Mesenteric fat pad (tissue), 1 donor: ENCODE data around the gene TIMM17A. TPM values are rescaled to one million over a fixed set of nuclear protein-coding genes. Genes with fewer than 3 reads are reported as not detected.

Source experiments
- DNase-seq: peaks from one replicate; pipeline ENCODE4 v3.0.0-alpha.2; 2020; ENCODE audit warnings: low spot score
- long read RNA-seq: library from polyadenylated mRNA; unstranded; transcript quantifications from one replicate; pipeline ENCODE4 v2.0.0, GENCODE V29; 2020
- total RNA-seq: library from RNA; stranded (reverse); fragmentation: NEBNext Ultra II Directional; extraction: Animal tissue kit (Norgen Biotek cat#: 25700); gene quantifications from one replicate; pipeline ENCODE4 v1.2.1, GENCODE V29; 2021
- donor health status: DM: yes; HTN: yes; CAD: no.

The TIMM17A gene
- 61.7 TPM for total RNA-seq
- long read RNA-seq, transcript TIMM17A-201 (6 exons, 1,659 nt) = major isoform, 163 of 195 reads
- long read RNA-seq, partial matches to known transcripts = 17 of 195 reads
- long read RNA-seq, other reads (novel, unspliced or antisense) = 11 of 195 reads

DNA sequence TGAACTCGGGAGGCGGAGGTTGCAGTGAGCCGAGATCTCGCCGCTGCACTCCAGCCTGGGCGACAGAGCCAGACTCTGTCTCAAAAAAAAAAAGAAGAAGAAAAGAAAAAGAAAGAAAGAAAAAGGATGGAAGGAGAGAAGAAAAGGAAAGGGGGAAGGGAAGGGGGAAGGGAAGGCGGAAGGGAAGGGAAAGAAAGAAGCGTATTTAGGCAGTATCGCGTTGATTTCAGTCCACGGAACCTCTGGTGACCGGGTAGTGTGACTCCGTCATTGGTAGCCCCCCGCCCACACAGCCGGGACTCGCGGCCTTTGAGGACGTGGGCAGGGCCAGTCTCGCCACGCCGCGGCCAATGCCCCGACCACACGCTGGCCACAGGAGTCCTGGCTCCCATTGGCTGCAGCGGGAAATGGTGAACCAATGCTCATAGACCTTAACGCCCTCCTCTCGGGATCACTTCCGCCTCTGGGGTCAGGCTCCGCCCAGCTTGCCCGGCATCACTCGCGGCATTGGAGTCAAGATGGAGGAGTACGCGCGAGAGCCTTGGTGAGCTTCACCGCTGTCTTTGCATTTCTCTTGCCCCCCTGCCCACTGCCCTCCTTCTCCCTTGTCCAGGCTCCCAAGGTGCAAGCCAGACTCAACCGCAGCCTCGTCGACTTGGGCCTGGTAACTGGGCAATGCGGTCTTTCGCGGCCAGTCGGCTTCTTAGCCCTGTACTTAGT lies at the start of gene TIMM17A:
TSS of gene TIMM17A (plus strand) at position 495 of the 720 bp plus-strand sequence. CDS start at position 519, 24 bp downstream.
- peak; percentile 99 for DNase-seq

DNA sequence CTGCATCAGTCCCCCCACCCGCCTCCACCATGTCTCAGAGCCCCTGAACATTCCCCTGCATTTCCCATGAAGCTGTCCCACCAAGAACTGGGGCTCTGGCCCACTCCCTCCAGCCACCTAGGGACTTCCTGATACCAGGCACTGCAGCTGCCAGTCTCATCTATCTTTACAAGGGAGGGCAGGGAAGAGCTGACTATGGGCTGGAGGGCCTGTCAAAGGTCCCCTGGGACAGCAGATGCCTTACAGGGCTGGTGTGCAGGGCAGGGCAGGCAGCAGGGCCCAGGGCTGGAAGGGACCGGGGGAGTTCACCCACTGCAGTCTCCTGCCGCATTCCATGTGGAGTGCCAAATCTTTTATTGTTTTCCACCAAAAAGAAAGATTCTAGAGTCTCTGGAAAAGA lies 49.0 kb upstream of the TIMM17A start:
- no peak for DNase-seq

DNA sequence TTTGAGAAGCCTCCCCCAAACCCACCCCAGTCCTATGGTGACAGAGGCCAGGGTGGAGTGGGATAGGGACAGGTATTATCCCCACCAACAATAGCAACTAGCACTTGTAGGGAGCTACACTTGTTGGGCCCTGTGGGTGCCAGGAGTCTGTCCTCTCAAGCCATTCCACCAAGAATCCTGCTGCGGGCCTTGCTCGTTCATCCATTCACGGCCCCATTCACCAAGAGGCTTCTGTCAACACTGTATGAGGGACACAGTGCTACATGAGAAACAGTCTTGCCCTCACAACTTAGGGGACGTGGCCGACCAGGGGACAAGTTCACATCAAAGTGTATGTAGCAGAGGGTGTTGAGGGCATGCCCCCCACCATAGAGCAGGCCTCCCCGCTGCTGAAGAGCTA lies 47.7 kb upstream of the TIMM17A start:
- no peak for DNase-seq

DNA sequence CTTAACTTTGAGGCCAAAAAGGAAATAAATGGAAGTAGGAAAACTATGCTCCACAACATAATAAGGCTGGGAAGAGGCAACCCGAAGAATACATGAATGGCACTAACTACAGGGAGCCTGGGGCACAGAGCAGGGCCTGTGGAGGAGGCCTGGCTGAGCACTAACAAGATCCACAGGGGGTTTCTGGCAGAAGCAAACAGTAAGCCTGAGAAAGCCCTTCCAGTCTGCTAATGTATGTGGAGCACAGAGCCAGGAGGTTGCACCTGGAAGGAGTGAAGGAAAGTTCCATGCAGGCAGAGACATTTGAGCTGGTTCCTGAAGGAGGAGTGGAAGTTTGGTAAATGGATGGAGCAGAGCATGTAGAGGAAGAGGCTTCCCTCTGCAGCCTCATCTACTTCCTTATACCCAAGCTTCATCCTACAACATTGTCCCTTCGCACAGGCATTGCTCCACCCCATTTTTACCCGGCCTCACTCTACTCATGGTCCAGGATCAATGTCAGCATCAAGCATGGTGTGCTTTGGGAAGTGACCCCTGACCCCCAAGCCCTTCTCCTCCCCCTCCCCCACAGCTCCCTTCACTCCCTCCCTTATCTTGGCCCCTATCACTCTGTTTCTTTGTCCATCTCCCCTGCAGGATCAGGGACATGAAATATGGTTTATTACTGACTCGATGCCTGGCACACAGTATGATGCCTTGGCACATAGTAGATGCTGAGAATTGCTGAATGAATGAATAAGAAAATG lies 43.3 kb upstream of the TIMM17A start:
- DNase-seq = no peak

DNA sequence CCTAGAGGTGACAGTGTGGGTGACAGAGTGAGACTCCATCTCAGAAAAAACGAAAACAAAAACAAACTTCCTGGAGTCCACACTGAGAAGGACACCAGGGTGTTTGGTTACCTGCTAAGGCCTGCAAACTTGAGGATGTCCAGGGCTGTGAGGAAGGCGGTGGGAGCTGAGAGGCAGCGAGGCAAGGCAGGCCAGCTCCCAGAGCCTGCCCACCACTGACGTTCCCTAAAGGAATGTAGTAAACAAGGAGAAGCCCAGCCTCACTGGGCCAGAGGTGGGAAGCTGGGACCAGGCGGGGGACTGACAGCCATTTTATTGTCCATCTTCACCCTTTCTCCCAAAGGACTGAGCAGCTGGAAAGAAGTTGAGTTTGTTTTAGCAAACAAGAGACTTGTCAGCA lies 42.5 kb upstream of the TIMM17A start:
- no peak for DNase-seq

DNA sequence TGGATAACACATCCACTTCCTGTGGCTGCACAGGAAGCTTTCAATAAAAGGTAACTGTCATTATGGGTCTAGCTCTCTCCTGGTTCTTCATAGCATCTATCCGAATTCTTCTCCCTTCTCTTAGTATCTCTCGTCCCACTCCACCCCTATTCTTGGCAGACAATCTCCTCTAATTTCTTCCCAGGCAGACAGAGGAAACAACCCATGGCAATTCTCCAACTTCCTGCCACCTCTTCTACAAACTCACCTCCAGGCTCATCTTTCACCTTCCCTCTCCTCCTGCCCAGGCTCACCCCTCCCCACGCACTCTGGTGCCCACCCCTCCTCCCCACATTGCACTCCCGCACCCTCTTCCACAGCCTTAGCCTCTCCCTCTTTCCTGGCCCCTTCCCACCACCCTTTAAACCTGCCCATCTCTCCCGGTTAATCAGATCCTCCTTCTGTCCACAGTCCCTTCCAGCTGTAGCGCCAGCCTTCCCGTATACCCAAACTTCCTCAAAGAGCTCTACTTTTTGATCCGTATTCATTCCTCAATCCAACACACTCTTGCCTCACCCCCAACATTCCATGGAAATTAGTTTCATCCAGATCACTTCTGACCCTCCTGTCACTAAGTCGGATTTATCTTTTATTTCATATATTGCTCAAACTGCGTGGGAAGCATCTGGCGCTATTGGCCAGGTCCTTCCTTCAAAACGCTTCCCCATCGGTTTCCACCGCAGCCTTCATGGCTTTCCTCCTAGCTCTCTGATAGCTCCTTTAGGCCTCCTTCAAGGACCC lies 40.7 kb upstream of the TIMM17A start:
- no peak for DNase-seq

DNA sequence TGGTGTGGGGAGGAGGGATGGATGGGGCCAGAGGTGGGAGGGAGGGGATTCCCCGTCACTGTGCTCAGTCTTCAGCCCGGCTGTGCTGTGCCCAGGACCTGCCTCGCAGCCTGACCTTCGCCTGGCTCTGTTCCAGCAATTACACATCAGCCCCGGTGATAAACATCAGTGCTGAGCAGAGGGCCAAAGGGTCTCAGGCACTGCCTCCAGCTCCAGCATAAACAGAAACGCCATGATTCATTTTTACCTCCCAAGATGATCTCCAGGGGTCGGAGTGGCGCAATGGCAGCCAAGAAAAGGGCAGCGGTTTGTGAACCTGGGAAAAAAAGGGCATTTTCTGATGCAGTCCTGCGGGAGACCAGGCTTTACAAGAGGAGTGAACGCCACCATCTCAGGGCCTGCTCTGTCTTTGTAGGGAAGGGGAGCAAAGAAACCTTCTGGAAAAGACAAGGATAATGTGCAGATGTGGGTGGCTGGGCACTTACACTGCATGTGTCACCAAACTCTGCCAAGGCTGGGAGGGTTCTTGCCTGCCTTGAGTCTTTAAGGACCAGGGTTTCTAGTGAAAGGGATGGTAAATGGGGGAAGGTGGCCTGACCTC lies 38.6 kb upstream of the TIMM17A start:
- DNase-seq = peak; percentile 93

DNA sequence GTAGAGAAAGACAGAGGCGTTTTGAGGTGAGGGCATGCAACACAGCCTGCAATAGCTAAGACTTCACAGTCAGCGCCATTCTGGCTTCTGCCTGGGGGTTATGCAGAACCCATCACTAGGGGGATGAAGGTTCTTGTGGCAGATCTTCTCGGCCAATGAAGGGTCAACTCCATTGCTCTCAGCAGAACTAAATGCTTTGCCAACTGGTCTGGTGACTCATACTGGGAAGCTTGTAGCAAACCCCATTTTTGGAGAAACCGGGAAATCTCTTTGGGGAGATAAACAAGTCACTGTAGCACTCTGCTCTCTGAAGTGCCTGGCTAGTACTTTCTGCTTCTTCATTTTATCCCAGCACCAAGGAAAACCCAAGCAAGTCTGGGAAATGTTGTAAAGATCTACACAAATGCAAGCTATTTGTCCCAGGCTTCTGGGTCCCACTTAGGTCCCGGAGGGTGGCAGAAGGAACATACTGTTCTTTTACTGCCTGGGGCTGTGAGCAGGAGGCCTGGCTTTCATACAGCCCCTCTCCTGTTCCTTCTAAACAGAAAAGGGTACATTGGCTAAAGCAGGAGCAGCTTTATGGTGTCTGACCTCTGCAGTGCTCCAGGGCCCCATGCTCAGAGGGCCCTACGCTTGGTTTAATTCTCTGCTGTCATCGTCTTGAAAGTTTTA lies 37.8 kb upstream of the TIMM17A start:
- DNase-seq = no peak

DNA sequence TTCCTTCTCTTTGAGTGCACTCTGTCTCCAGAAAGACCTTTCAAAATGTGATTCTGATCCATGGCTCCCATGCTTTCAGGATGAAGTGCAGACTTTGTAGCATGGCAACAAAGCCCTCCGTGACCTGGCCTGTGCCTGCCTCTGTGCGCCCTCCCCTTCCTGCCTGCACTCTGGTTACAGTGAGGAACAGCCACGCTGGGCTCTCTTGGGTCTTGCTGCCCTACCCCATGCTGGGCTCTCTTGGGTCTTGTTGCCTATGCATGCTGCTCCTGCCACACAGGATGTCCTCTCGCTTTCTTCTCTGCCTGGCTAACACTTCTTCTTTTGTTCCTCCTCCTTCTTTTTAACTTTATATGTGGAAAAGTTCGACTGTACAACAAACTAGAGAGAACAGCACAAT lies 37.0 kb upstream of the TIMM17A start:
- no peak for DNase-seq

DNA sequence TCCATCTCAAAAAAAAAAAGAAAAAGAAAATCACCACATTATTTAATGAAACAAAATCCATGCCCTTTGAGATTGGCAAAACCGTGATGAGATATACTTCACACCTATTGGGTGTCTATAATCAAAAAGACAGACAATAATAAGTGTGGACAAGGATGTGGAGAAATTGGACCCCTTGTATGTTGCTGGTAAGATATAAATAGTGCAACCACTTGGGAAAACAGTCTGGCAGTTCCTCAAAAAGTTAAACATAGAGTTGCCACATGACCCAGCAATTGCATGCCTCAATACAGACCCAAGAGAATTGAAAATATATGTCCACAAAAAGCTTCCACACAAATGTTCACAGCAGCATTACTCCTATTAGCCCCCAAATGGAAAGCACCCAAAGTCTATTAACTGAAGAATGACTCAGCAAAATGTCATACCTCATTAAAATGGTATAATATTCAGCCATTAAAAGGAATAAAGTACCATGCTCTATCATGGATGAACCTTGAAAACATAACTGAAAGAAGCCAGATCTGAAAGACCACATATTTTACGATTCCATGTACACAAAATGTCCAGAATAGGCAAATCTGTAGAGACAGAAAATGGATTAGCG lies 33.2 kb upstream of the TIMM17A start:
- no peak for DNase-seq

DNA sequence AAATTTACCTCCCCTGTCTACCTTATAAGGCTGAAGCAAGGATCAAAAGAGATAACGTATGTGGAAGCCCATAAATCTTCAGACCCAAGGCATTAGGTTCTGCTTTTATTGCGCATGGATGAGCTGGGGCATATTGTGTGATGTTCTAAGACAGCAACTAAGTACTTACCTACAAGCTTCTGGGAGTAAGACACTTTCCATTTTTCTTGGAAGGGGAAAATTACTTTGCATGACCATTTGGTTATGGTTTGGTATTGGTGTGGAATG lies 30.1 kb upstream of the TIMM17A start:
- no peak for DNase-seq

DNA sequence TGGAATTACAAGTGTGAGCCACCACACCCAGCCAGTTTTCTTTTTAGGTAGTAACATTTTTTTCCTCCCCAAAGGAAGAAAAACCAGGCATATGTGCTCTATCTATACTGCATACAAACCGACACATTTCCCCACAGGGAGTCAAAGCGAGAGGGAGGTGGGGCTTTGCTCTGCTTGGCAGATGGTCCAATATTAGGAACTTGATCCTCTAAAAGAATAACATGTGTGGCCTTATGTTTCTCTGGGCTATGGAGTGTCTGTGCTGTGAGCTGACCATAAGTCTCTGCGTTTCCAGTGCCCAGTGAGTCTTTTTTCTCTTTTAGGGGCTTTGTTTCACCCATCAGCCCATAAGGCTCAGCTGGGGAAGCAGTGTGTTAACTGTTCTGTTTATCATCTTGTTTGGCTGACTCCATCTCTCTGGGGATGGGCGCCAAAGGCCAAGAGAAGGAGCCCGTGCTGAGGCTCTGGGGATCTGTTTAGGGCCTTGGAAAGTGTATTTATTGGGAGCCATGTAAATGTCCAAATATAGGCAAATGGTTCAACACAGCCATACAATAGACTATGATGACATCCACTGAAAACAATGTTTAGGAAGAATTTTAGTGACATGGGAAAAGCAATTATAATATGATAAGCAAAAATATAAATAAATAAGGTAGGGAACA lies 29.2 kb upstream of the TIMM17A start:
- no peak for DNase-seq

DNA sequence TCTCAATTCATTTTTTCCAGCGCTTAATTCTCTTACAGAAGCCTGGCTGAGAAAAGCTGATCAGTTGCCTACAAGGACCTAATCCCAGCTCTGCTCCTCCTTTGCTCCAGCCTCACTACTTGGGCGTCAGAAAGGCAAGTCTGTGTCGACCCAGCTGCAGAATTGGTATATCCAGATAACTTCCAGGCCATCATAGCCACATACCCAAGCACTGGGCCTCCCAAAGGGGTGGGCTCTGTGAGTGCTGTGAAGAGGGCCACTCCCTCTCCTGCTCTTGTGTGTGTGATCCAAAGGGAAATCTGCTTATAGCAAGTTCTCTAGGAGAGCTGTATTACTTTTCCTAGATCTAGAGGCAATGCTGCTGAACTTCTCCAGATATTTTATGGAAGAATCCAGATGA lies 27.0 kb upstream of the TIMM17A start:
- DNase-seq = no peak

DNA sequence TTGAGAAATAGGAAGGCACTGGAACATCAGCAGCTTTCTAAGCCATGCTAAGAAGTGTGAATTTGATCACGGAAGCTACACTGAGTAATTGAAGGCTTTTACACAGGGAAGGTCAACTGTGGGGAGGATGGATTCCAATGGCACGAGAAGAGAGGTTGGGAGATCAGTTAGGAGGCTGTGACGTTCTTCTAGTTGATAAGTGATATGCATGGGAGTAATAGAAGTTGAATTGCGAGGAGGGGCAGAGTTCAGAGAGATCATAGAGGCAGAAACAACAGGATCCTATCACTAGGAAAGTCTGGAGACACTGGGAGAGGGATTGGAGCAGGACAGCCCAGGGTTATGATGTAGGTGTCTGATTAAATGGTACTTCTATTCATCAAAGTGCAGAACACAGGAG lies 25.2 kb upstream of the TIMM17A start:
- no peak for DNase-seq

DNA sequence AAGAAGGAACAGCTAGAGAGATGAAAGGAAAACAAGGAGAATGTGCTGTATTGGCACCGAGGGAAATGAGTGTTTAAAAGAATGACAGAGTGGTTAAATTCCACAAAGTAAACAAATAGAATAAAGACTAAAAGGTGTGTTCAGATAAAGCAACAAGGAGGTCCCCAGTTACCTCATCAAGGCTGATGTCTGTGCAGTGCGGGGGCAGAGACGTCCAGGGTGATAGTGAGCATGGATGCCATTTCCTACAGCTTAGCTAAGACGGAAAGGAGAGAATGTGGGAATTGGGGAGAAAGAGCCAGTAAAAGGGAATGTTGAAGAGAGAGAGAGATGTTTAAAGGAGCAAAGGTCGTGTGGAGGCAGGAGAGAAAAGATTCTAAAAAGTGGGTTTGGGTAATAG lies 24.5 kb upstream of the TIMM17A start:
- no peak for DNase-seq

DNA sequence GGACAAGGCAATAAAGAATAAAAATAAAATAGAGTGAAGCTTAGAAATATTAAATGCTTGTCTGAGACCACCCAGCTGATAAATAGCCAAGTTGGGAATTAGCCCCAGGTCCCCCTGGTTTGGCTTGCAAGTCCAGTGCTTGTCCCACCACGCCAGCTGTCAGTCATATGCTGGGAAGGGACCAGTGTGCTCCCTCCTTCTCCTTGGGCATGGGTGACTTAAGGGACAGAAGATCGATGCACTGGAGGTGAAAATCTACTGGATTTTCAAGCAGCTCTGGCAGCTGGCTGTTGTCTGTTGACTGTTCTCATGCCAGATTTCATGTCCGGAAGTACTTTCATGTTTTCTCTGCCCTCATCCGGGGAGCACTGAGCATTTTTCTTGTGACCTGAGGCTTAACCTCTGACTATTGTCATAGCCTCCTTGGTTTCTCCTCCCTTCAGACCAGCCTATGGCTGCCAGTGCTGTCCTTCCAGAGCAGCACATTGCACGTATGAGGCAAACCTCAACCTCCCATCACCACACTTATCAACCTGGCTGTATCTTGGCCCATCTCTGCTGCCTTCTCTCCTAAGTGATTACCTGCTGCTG lies 21.4 kb upstream of the TIMM17A start:
- DNase-seq = no peak

DNA sequence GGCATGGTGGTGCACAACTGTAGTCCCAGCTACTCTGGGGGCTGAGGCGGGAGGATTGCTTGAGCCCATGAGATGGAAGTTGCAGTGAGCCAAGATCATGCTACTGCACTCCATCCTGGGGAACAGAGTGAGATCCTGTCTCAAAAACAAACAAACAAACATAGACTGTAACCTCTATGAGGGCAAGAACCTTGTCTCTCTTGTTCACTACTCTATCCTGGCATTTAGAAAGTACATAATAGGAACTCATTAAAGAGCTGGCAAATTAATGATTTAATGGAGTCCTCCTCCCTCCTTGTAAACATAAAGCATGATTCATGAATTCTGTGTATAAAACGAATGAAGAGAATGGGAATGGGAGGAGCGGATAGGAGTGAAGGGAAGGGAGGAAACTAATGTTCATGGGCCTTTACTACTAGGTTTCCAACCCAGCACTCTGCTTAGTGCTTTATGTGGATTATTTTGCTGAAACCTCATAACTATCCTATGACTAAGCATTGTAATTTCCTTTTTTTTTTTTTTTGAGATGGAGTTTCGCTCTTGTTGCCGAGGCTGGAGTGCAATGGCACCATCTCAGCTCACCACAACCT lies 17.6 kb upstream of the TIMM17A start:
- DNase-seq = no peak

DNA sequence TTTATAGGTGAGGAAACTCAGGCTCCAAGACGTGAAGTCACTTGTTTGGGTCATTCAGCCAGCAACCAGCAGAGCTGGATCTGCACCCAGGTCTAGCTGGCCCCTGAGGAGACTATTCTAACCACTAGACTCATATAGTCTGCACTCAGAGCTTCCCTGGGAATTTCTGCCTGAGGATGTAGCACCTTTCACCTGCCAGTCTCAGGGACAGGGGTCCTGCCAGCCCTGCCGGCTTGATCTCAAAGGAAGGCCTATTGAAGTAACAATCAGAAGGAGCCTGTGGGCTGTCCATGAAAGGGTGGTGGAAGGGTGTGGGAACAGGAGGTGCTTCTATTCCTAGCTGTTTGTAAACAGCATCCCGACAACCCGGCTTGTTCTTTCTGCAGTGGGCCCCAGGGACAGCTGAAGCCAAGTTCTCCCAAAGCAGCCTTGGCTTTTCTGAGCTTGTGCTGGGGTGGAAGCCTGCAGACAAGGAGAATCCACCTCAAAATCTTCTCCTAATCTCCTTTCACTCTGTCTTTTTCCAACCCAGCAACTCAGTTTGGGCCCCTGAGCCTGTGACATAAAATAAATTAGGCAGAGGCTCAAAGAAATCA lies 16.8 kb upstream of the TIMM17A start:
- DNase-seq = no peak

DNA sequence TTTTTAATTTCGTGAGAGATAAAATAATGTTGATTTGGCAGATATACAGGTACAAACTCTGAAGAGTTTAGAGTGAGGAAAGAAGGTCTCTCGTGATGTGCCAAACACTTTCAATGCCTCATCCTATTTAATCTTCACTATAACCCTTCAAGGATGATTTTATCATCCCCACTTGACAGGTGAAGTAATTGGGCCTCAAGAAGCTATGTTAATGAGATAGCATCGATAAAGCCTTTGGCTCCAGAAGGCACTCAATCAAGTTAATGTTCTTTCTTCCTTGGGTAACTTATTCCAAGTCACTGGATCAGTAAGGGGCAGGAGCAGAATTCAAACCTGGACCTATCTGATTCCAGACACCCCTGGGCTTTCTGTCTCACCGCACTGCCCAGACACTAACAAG lies 16.2 kb upstream of the TIMM17A start:
- DNase-seq = no peak
